ES-I3 (cell line): ENCODE data around the gene TMTC2.

ENCODE experiments used
- H3K36me3 ChIP-seq: 2 replicates; pipeline ENCODE4 v1.6.1; 2013; ENCODE audit warnings: mild to moderate bottlenecking, low read length, control low read depth, moderate library complexity; ENCODE audit not compliant: insufficient read depth
- H3K4me1 ChIP-seq: 2 replicates; pipeline ENCODE4 v1.6.1; 2013; ENCODE audit warnings: mild to moderate bottlenecking, control low read depth, low read length; ENCODE audit not compliant: insufficient read depth
- H3K9ac ChIP-seq: 2 replicates; pipeline ENCODE4 v1.6.1; 2013; ENCODE audit warnings: low read depth, mild to moderate bottlenecking, low read length, moderate library complexity
- H3K9me3 ChIP-seq: 2 replicates; pipeline ENCODE4 v1.6.1; 2013; ENCODE audit warnings: mild to moderate bottlenecking, low read length, moderate library complexity; ENCODE audit not compliant: control insufficient read depth, insufficient read depth

TMTC2 gene

DNA sequence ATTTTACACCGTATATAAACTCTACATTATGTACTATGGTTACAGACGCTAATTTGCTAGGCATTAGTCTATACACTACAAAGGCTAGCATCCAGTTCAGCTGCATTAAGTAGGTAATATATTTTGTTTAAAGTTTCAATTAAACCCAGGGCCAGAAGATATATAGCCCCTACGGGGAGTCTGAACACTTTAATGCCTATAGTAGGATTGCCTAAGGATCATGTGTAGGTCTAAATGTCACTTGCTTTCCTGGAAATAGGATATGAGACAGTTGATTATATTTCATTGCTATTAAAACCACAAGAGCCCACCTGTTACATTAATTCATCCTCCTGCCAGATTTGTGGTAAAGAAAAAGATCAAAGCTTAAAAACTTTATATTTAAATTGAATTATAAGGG lies 286.9 kb downstream of the TMTC2 start:
- Histone ChIP-seq H3K9me3 (no peaks in the 10 kb centered on the region), H3K36me3 (no peaks in the 10 kb centered on the region), H3K9ac (no peak overlapping the region), H3K4me1 (no peaks in the 10 kb centered on the region)

DNA sequence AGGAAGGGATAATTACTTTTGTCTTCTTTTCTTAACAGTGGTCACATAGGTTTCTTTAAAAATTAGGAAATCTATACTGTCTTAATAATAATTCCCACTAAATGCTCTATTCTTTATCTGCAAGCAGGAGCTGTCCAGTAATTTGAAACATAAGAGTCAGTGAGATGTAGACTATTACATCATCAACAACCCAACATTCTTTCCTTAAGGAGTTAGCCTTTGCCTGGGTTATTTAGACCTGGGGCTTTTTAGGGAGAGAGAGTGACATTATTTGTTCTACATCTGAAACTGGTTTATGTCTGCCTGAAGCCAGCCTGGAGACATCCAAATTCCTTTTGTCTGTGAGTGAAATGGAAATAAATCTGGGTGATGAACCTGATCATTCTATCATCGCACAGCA lies 294.4 kb downstream of the TMTC2 start:
- no peaks in the 10 kb centered on the region for H3K4me1 ChIP-seq
- H3K9ac ChIP-seq: no peak overlapping the region
- H3K36me3 ChIP-seq: no peaks in the 10 kb centered on the region
- no peaks in the 10 kb centered on the region for H3K9me3 ChIP-seq

DNA sequence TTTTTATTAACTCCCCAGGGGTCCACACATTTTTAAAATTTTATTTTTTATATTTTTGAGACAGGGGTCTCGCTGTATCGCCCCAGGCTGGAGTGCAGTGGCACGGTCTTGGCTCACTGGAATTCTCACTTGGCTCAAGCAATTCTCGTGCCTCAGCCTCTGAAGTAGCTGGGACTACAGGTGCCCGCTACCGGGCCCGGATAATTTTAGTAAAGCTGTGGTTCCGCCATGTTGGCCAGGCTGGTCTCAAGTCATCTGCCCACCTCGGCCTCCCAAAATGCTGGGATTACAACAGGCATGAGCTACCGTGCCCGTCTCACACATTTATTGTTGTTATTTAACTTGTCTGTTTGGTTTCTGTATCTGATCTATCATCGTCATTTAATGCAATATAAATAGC lies 307.4 kb downstream of the TMTC2 start:
- Histone ChIP-seq H3K9ac (no peak overlapping the region), H3K9me3 (no peaks in the 10 kb centered on the region), H3K36me3 (no peaks in the 10 kb centered on the region), H3K4me1 (no peaks in the 10 kb centered on the region)

DNA sequence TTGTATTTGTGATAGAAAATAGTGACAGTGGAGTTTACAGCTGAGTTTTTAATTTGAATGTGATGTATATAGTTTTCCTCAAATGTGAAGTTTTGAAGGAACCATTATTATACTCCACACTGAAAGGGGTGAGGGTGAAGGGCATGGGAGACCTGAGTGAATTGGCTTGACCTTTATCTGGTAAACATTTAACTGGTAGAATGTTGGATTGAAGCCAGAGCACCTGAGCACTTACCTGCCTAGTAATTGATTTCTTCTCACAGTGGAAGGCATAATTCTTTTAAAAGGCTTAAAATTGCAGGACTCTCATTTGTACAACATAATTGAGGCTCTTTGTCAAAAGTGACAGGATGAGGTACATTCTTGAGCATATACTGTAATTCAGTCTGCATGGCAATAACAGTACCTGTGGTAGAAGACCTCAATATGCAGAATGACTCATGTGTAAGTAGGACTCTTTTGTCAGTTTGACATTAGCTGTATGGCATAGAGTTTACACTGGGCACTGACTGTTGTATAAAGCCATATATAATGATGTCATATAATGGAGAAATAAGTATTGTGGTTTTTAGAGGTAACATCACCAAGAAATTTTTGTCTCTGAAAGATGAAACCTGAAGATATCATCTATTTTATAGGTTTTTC lies 309.6 kb downstream of the TMTC2 start:
- no peak overlapping the region for H3K9ac ChIP-seq
- no peaks in the 10 kb centered on the region for H3K9me3 ChIP-seq
- no peaks in the 10 kb centered on the region for H3K36me3 ChIP-seq
- H3K4me1 ChIP-seq: no peaks in the 10 kb centered on the region

DNA sequence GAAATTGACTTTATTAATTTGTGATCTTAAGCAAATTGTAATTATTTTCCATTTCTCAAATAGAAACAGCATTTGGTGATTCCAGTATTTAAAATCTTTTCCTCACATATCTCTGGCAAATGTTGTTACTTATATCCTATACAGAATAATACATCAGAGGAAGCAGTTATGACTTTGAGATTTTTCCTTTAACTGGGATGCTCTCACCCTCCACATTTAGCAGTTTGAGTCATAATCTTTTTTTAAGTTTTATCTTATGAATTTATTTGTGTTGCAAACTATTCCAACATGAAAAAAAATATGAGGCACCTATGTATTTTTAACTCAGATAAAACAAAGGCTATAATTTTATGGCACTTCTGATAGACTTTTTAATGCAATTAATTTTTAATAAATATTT lies 311.8 kb downstream of the TMTC2 start:
- no peaks in the 10 kb centered on the region for H3K36me3 ChIP-seq
- no peaks in the 10 kb centered on the region for H3K9me3 ChIP-seq
- H3K9ac ChIP-seq: no peak overlapping the region
- peaks cover 5% of the 10 kb centered on the region; the same call in 1 of the 2 replicates for H3K4me1 ChIP-seq

DNA sequence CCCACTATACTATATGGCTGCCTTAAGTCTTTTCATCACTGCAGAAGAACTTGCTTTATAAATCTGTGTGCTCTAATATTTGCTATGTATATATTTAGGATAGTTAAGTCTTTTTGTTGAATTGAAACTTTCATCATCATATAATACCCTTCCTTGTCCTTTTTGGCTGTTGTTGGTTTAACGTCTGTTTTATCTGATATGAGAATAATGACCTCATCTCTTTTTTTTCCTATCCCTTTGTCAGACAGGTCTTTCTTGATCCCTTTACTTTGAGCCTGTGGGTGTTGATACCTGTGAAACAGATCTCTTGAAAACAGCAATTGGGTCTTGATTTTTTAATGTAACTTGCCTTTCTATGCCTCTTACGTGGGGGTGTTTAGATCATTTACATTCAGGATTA lies 316.3 kb downstream of the TMTC2 start:
- Histone ChIP-seq H3K9me3 (peaks cover 5% of the 10 kb centered on the region; the same call in 1 of the 2 replicates), H3K4me1 (peaks cover 14% of the 10 kb centered on the region), H3K9ac (no peak overlapping the region), H3K36me3 (no peaks in the 10 kb centered on the region)

DNA sequence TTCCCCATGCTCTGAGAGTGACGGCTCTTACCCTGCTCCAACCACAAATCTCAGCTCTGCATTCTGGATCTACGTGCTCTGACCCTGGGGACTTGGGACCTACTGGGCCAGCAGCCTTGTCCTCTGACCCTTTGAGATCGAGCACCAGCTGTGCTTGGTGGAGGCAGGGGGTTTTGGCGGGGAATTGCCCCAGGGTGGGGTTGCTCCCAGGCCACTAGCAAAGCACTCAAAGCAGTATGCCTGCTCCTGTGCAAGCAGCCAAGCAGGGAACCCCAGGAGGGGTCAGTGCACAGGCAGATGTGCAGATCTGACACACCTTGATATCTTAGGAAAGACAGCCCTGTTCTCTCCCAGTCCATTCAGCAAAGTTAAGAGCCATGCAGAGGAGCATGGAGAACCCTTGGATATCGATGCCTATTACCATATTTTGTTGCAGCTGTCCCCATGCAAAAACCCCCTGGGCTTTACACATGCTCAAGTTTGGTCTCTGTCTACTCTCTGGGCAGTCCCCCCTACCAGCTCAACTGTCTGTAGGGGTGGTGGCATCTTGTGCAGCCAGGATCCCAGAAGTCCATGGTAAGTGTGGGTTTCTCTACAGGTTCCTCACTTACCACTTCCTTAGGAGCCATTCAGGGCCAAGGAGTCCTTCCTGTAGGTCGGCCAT lies 319.0 kb downstream of the TMTC2 start:
- Histone ChIP-seq H3K9me3 (peaks cover 12% of the 10 kb centered on the region), H3K4me1 (peaks cover 14% of the 10 kb centered on the region), H3K9ac (no peak overlapping the region), H3K36me3 (no peaks in the 10 kb centered on the region)

DNA sequence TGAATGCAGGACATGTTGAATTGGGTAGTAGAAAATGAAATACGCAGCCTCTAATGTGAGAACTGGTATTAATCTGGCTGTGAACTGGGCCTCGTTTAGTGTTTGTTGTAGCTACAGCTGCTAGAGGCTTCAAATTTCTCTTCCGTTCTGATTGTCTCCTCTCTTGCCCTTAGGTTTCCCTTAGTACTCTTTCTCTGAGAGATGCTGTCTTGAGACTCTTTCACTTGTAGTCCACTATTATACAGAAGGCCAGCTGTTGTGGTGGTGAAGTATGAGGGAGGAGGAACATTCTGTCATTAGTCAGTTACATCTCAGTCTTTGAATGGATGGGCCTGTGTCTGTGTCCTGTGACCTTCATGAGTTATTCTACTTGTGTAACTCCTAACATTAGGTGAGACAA lies 322.0 kb downstream of the TMTC2 start:
- H3K4me1 ChIP-seq: peaks cover 8% of the 10 kb centered on the region
- peaks cover 12% of the 10 kb centered on the region for H3K9me3 ChIP-seq
- no peaks in the 10 kb centered on the region for H3K36me3 ChIP-seq
- no peak overlapping the region for H3K9ac ChIP-seq

DNA sequence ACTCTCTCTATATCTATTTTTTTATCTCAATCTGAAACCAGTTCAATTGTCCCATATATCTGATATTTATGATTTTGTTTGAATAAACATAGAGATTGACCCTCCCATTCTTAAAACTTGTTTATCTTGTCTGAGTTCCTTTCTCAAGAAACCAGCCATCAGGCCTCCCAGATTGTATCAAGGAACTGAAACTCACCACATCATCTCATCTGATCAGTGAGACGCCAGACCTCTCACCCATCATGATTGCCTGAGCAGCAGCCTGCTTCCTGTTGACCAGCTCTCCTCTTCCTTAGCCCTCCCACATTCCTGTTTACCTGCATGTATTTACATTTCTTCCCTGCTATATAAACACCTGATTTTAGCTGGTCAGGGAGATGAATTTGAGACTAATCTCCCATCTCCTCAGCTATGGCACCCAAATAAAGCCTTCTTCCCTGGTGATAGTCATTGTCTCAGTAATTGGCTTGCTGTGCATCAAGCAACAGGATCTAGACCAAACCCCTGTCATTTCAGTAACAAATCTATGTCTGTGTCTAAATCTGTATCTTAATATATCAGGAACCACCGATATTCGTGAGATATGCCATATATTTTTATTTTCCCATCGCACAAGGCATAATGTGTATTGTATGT lies 323.6 kb downstream of the TMTC2 start:
- H3K9ac ChIP-seq: no peak overlapping the region
- H3K4me1 ChIP-seq: no peaks in the 10 kb centered on the region
- no peaks in the 10 kb centered on the region for H3K36me3 ChIP-seq
- peaks cover 12% of the 10 kb centered on the region for H3K9me3 ChIP-seq

DNA sequence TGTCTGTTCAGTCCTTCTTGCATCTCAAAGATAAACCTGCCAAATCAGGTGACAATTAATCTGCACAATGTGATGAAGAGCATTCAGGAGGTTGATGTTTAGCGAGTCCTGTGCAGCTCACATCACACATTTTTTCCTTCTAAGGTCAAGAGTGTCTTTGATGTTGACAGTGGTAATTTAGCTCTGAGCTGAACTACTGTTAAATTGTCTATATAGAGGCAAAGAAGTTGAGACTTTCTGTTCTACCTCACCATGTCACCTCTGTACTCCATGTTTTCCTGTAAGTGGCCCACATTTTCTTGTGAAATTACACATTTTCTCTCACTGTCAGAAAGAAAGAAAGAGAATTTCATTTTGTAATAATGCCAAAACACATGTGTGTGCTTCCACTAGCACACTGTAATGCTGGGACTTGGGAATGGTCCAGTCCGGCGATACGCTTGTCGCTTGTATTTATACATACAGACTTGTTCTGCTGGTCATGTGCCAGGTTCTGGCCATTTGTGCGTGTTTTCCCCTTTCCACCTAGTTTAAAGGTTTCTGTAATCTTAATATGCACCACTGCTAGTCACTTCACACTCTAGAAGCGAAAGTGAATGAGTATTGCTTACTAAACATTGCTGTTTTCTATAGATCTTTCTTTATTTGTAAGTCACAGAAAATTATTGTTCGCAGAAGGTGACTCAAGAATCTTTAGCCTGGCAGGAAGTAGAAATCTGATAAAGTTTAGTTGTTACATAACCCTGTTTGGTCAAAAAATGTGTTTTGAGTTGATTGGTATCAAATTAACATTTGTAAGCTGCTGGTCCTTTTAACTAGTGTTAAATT lies 328.9 kb downstream of the TMTC2 start:
- H3K9me3 ChIP-seq: no peaks in the 10 kb centered on the region
- no peaks in the 10 kb centered on the region for H3K4me1 ChIP-seq
- no peak overlapping the region for H3K9ac ChIP-seq
- H3K36me3 ChIP-seq: no peaks in the 10 kb centered on the region

DNA sequence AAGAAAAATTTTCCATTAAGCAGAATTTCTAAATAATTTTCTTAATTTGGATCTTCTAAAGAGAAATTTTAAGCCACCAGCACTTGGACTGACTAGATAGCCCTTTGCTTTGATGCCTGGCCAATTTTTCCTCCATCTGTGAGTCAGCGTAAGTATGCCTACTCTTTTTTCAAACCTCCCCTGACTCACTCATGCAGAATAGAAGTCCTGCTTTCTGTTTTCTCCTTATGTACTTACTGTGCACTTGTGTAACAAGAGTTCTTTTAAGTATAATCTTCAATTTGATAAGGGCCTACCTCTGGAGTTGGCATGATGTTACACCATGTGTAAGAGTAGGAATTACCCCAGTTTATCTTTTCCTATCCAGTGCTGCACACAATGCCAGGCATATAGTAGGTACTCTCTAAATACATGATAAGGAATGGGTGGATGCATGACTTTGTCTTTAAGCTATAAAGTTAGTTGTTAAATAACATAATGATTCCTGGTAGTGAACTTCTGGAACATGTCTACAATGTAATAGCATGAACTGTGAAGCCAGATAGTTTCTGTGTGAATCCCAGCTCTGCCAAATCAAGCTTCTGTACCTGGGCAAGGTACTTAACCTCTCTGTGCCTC lies 329.6 kb downstream of the TMTC2 start:
- H3K4me1 ChIP-seq: no peaks in the 10 kb centered on the region
- no peaks in the 10 kb centered on the region for H3K36me3 ChIP-seq
- no peaks in the 10 kb centered on the region for H3K9me3 ChIP-seq
- no peak overlapping the region for H3K9ac ChIP-seq

DNA sequence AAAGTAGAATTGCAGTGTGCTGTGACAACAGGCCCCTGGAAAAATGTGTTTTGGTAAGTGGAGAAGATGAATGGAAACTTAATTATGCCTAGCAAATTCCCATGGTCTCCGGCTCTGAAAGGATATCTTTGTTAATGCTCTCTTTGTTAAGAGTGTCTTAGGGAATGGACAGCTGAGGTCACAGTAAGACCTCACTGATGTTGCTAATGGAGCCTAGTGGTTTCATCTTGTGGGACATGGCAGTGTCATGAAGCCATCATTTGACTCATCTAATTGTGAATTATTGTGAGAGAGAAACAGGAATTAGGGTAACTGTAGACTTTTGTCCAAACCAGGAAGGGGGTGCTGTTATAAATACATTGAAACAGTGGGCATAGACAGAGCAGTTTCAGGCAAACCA lies 330.3 kb downstream of the TMTC2 start:
- Histone ChIP-seq H3K36me3 (no peaks in the 10 kb centered on the region), H3K4me1 (no peaks in the 10 kb centered on the region), H3K9me3 (no peaks in the 10 kb centered on the region), H3K9ac (no peak overlapping the region)

DNA sequence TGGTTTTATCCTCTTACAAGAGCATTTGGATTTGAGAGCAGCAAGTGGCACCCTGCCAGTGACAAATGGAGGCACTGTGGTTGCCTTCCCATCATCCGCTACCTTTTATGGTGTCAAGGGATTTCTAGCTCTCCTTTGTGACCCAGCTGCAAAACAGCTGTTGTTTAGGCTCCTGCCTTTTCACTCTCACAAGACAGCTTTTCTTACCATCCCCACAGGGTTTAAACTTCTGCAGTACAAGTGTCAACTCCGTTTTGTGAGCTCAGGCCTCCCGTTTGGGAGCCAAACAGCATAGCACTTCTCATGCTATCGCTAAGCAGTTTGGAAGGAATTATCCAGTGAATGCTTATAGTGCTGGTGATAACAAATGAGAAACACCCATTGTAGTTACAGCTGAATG lies 331.4 kb downstream of the TMTC2 start:
- no peaks in the 10 kb centered on the region for H3K4me1 ChIP-seq
- no peak overlapping the region for H3K9ac ChIP-seq
- H3K9me3 ChIP-seq: no peaks in the 10 kb centered on the region
- no peaks in the 10 kb centered on the region for H3K36me3 ChIP-seq

DNA sequence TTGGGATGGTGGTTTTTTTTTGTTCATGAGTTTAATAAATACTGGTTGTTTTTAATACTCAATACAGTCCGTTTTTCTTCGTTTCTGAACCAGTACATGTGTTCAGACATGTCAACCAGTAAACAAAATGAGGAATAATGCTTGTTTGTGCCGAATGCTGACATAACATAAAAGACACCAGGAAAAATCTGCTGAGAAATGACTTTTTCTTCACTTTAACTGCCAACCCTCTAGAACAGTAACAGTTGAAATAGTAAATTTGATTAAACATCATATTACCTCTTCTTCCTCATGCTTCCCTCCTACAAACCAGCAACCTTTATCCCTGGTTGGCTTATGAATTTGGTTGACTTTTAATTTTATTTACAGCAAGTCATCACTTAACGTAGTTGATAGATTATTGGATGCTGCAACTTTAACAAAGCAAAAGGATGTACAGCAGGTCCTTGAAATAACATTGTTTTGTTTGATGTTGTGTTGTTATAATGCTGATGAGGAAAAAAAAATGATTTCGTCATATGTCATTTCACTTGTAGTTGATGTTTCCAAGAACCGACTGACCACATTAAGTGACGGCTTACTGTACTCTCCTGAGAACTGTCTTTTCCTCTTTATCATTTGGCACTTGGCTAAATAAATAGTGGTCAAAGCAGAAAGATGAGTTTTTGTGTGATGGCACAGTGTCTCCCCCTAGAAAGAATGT lies 340.5 kb downstream of the TMTC2 start:
- no peaks in the 10 kb centered on the region for H3K36me3 ChIP-seq
- H3K4me1 ChIP-seq: no peaks in the 10 kb centered on the region
- H3K9me3 ChIP-seq: no peaks in the 10 kb centered on the region
- no peak overlapping the region for H3K9ac ChIP-seq
